HG03135 (cell line): ENCODE results near the gene DPYSL3.
"Not testable (repeated sequence)": the region's sequence is repeated elsewhere in the genome, so short reads cannot be mapped to it uniquely, and the experiment has no call there.

Source experiments
- ATAC-seq: cut with Tn5 transposase; IDR thresholded peaks from one replicate; pipeline ENCODE4 v1.9.1; 2021; ENCODE audit warnings: mild to moderate bottlenecking, moderate library complexity; ENCODE audit not compliant: unreplicated experiment

DPYSL3 gene

GRCh38 chr5:147509710-147510651 is at the start of gene DPYSL3:
Gene DPYSL3 (minus strand): TSS chr5:147510068. CDS start chr5:147509858, 210 bp downstream.
- no peak for ATAC-seq

DNA sequence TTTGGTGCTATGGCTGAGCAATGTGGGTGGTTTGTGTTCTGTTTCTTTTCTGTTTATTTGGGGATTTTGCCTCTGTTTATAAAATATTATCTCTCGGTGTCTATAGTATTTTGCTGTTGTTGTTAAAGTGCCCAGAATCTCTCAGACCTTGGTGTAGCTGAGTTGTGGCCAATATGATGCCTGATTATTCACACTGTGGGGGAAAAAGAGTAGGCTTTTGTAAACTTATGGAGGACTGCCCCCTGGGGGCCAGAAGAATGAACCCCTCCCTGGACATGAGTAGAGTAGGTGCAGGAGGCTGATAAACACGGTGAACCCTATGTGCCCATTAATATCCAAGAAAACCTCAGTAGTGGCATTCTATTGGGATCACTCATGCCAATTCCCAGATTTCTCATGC is 49.0 kb upstream of the DPYSL3 start:
- no peak for ATAC-seq

- no peak for ATAC-seq
Observed at GRCh38 chr5:147557876-147558745, 48.2 kb upstream of the DPYSL3 start.

- ATAC-seq, result no peak
Observed at GRCh38 chr5:147555176-147555575, 45.3 kb upstream of the DPYSL3 start.

GRCh38 chr5:147554261-147554817 is 44.5 kb upstream of the DPYSL3 start:
- no peak for ATAC-seq

DNA sequence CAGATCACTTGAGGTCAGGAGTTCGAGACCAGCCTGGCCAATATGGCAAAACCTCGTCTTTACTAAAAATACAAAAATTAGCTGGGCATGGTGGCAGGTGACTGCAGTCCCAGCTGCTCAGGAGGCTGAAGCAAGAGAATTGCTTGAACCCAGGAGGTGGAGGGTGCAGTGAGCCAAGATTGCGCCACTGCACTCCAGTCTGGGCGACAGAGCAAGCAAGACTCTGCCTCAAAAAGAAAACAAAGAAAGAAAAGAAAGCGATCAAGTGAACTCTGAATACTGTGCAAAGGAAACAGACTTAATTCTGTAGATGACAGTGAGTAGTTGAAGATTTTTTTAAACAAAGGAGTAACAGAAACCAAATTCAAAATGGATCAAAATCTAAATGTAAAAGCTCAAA is 43.9 kb upstream of the DPYSL3 start:
- ATAC-seq, result not testable (repeated sequence)

DNA sequence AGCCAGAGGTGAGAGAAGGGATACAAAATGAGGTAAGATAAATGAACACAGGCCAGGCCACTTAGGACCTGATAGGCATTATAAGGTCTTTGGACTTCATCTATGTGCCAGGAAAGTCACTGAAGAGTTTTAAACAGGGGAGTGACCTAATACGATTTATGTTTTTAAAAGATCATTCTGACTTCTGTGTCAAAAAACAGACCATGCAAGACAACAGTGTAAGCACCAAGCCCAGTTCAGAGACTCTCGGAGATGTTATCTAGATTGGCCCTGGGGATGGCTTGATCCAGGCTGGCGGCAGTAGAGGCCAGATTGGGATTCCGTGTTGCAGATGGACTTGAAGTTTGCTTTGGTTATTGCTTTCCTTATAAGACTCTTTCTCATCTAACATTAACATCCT is 43.0 kb upstream of the DPYSL3 start:
- no peak for ATAC-seq

GRCh38 chr5:147551677-147552076 is 41.8 kb upstream of the DPYSL3 start:
- no peak for ATAC-seq

- ATAC-seq, result no peak
Observed at GRCh38 chr5:147547730-147548129, 37.9 kb upstream of the DPYSL3 start.

DNA sequence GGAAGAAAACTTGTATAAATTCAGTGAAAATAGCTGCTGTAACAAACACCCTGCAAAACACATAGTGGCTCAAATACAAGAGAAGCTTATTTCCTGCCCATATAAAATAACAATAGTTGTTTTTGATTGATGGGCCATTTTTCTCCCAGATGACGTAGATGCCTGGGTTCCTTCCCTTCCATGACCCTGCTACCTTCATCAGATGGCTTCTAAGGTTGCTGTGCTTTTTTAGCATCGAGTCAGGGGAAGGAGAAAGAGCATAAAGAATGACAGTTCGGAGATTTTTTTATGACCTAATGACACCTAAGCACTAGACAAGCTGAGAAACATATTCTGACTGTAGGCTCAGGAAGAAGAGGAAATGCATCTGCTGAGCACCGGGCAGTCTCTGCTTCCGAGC is 34.7 kb upstream of the DPYSL3 start:
- no peak for ATAC-seq

- ATAC-seq, result no peak
Observed at GRCh38 chr5:147539053-147539452, 29.2 kb upstream of the DPYSL3 start.

DNA sequence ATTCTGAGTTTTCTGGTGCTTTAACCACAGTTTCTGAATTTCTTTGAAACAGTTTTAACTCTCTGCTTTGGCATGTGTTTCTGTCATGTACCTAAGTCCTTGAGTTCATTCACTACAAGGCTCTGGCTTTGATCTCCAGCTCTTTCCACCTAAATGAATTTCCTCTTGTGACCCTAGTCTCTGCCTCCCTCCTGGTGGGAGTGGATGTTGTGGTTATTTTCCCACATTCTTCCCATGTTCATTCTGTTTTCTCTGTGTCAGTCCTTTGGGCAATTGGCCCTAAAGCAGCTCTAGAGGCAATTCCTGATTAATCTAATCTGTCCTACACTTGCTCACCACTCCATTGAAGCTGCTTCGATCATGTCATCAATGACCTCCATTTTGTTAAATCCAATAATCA is 28.4 kb upstream of the DPYSL3 start:
- ATAC-seq, result no peak

GRCh38 chr5:147534172-147534951 is 24.5 kb upstream of the DPYSL3 start:
- no peak for ATAC-seq

- no peak for ATAC-seq
Observed at GRCh38 chr5:147532156-147532555, 22.3 kb upstream of the DPYSL3 start.

GRCh38 chr5:147530530-147531389 is 20.9 kb upstream of the DPYSL3 start:
- ATAC-seq, result no peak

DNA sequence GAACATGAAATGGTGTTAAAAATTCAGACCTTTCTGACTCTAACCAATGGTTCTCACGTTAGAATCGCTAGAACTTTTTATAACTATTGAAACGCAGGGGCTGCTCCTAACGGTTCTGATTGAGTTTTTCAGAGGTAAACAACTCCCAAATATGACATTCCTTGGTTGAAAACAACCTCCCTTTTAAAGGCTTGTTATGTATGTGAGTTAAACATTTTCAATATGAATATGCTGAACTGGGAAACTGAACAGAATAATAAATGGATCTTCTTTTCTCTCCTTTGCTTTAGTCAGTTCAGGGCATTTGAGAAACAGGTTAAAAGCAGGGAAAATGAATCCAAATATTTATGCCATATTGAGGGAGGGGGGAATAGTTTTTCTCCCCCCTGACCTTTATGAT is 13.2 kb upstream of the DPYSL3 start:
- ATAC-seq, result no peak

- no peak for ATAC-seq
Observed at GRCh38 chr5:147522435-147522834, 12.6 kb upstream of the DPYSL3 start.

- ATAC-seq, result no peak
Observed at GRCh38 chr5:147520450-147520849, 10.6 kb upstream of the DPYSL3 start.

- no peak for ATAC-seq
Observed at GRCh38 chr5:147519380-147519779, 9.5 kb upstream of the DPYSL3 start.

GRCh38 chr5:147517383-147517782 is 7.5 kb upstream of the DPYSL3 start:
- ATAC-seq, result no peak
